Measurements from ENCODE around the gene PPP2R5C. TPM values are rescaled to one million over a fixed set of nuclear protein-coding genes. Genes with fewer than 3 reads are reported as not detected.

Gene PPP2R5C
- total and polyA plus RNA-seq, 2 donors (not counting 3 experiments of a cell fraction or from before 2014, with no cell fraction given), result 42.6 to 83.6 TPM

- ChIA-PET CTCF (interaction anchor here (1.3 to 1.5 kb wide), 2 partner anchors 9 to 82 kb away, joined by 5 to 6 read pairs; no protein-coding TSS in a partner anchor), POLR2A (no interaction called here)
- intact Hi-C loops (cut with micrococcal nuclease), result no loop called here
- Histone ChIP-seq H3K27me3 (ENCODE audit: control insufficient read depth in 2 of 2, insufficient read depth in 2 of 2, low read length in 2 of 2) (no peaks in the 10 kb centered on the region), H3K79me2 (ENCODE audit: control insufficient read depth, insufficient read depth, low read length) (peaks cover 46% of the 10 kb centered on the region), H3K9me1 (replicated peaks; ENCODE audit: control insufficient read depth, extremely low read depth, insufficient read depth, low read length) (no peaks in the 10 kb centered on the region), H3K9me3 (replicated peaks; ENCODE audit: control insufficient read depth, insufficient read depth, low read length) (no peaks in the 10 kb centered on the region), H3K4me2 (ENCODE audit: insufficient read depth, low read length) (no peak overlapping the region), H3K36me3 (ENCODE audit: control insufficient read depth in 2 of 2, extremely low read depth in 1 of 2, insufficient read depth in 2 of 2, low read length in 2 of 2) (peaks cover 3% of the 10 kb centered on the region in 2 experiments), H3K4me3 (replicated peaks in 1 of 3; ENCODE audit: insufficient read depth in 1 of 3, low read depth in 1 of 3, low read length in 3 of 3) (no peak overlapping the region), H3K9ac (replicated peaks; ENCODE audit: extremely low read depth, insufficient read depth, low read length) (no peak overlapping the region), H4K20me1 (replicated peaks; ENCODE audit: control insufficient read depth, extremely low read depth, insufficient read depth, low read length) (no peaks in the 10 kb centered on the region), H2AFZ (ENCODE audit: low read depth, low read length) (no peak overlapping the region), H3K27ac (ENCODE audit: insufficient read depth, low read depth, low read length) (no peak overlapping the region), H3K4me1 (ENCODE audit: control insufficient read depth, extremely low read depth, insufficient read depth, low read length) (peaks cover 5% of the 10 kb centered on the region)
- no peak for TF ChIP-seq MYC (IDR thresholded peaks at IDR 0.05; ENCODE audit: low read depth, low read length)
- no peak for TF ChIP-seq POLR2AphosphoS5 (IDR thresholded peaks at IDR 0.05; ENCODE audit: insufficient read depth, low read depth, low read length)
- TF ChIP-seq JUN (IDR thresholded peaks at IDR 0.05; ENCODE audit: borderline replicate concordance, insufficient read depth, insufficient read length, low read depth), result no peak
- TF ChIP-seq EZH2 (IDR thresholded peaks at IDR 0.05; ENCODE audit: borderline replicate concordance, low read depth, low read length, severe bottlenecking), result no peak
- TF ChIP-seq MAX (IDR thresholded peaks at IDR 0.05; ENCODE audit: insufficient read depth, insufficient read length), result no peak
- TF ChIP-seq POLR2A (IDR thresholded peaks at IDR 0.05; ENCODE audit: low read depth, low read length), result no peak
- no peak for TF ChIP-seq FOS (IDR thresholded peaks at IDR 0.05; ENCODE audit: borderline replicate concordance, insufficient read depth, low read length)
- TF ChIP-seq CTCF (IDR thresholded peaks at IDR 0.05; ENCODE audit: extremely low read depth in 1 of 2, insufficient read depth in 1 of 2, low read depth in 1 of 2, low read length in 2 of 2), result no peak
- no peak for TF ChIP-seq GATA2 (IDR thresholded peaks at IDR 0.05; ENCODE audit: insufficient read depth, insufficient read length, low read depth, low read length)
- no TSS peak for BruUV-seq (replicated peaks)
- dilution Hi-C loops (cut with MboI; ENCODE audit: extremely low pct_ligation_motif_present, low sequenced_read_pairs), result no loop called here
- DNase-seq (ENCODE audit: low read depth, low spot score) (no peak), FAIRE-seq (no peak)
Observed at GRCh38 chr14:101853455-101854018, 92.0 kb downstream of the PPP2R5C start.
